ENCODE measurements around the gene CXCR5.

The CXCR5 gene

DNA sequence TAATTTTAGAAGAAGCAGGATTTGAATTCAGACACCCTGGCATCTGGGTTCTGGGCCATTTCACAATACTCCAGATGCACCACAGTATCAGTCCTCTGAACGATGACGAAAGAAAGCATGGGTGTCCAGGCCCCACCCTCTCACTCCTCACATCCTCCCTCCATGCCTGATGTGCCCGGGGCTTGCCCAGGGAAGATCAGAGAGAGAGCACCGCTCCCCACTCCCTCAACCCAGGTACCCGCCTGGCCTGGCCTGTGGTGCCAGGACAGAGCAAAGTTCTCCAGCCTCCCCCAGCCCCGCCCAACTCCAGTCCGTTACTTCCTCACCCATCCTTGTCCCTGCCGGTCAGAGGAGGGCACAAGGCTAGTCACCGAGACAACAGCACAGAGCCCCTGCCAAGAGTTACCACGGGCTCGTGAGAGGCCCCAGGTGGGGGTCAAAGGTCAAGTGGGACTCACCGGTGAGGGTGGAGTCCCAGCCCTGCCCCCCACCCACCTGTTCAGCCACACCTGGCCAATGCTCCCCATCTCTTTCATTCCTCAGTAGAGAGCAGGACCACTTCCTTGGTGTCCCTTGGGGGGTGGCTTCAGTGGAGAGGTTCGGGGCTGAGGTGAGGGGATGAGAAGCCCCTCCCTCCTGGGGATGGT lies 33.9 kb downstream of the CXCR5 start:
- Histone ChIP-seq H3K4me2 (ENCODE audit: low read length) (peak overlapping the region; percentile 32), H3K18ac (ENCODE audit: low read length) (peak overlapping the region; percentile 12), H3K36me3 (ENCODE audit: control insufficient read depth, insufficient read depth, low read length) (no peaks in the 10 kb centered on the region), H2BK15ac (replicated peaks; ENCODE audit: low read depth) (peak overlapping the region; percentile 25), H3K56ac (ENCODE audit: low read length) (peak overlapping the region; percentile 97), H3K27me3 (ENCODE audit: insufficient read depth, low read length, poor library complexity) (no peaks in the 10 kb centered on the region), H3K9ac (ENCODE audit: low read length) (peak overlapping the region; percentile 79), H3K79me2 (ENCODE audit: control insufficient read depth, insufficient read depth, low read length) (peaks cover 60% of the 10 kb centered on the region), H3K4ac (ENCODE audit: low read depth, low read length) (peak overlapping the region; percentile 93), H2BK120ac (ENCODE audit: low read depth, low read length) (peak overlapping the region; percentile 52), H3K4me1 (ENCODE audit: control insufficient read depth, low read depth, low read length) (peaks cover 71% of the 10 kb centered on the region), H2BK5ac (ENCODE audit: low read length) (peak overlapping the region; percentile 98), H3K79me1 (ENCODE audit: low read length) (peaks cover 32% of the 10 kb centered on the region), H2AK5ac (ENCODE audit: low read length) (peak overlapping the region; percentile 97), H4K5ac (ENCODE audit: low read length) (no peak overlapping the region), H3K27ac (ENCODE audit: low read depth, low read length) (peak overlapping the region; percentile 98), H4K8ac (ENCODE audit: low read depth, low read length) (no peak overlapping the region), H3K23ac (ENCODE audit: low read length) (peak overlapping the region; percentile 85), H3K4me3 (ENCODE audit: low read length) (no peak overlapping the region)
- no CpG with 5 or more reads among the region's 13 CpGs for WGBS (ENCODE audit: extremely low coverage, insufficient coverage, low lambda C conversion rate)
- DNase-seq = peak; percentile 48

DNA sequence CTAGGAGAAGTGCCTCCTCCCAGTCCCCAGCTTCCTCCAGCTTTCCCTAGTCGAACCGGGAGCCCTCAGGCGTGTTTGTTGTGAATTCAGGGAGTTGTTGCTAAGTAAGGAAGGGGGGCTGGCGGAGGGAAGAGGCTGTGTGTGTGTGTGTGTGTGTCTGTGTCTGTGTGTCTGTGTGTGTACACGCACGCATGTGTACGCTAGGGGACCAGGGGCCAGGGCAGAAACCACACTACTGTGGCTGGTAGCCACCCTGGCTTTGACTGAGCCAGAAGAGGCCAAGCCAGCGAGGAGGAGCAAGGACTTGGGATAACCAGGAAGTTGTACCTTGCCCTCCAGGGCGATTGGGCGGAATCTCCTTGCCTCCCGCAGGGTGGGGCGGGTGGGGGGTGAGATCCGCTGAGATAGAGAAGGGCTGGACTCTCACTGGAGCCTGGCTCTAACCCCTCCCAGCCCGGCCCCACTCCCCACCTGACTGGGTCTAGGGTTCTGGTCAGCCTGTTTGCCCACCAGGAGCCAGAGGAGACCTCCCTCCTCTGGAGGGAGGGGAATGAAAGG lies 34.5 kb downstream of the CXCR5 start:
- WGBS (ENCODE audit: extremely low coverage, insufficient coverage, low lambda C conversion rate) = no CpG with 5 or more reads among the region's 14 CpGs
- peak overlapping the region; percentile 97 for H2AK5ac ChIP-seq (ENCODE audit: low read length)
- no peak overlapping the region for H3K4me3 ChIP-seq (ENCODE audit: low read length)
- peak overlapping the region; percentile 97 for H3K56ac ChIP-seq (ENCODE audit: low read length)
- H4K8ac ChIP-seq (ENCODE audit: low read depth, low read length) = no peak overlapping the region
- DNase-seq = peak; percentile 98
- H3K9ac ChIP-seq (ENCODE audit: low read length) = peak overlapping the region; percentile 79
- peak overlapping the region; percentile 70 for H3K4me2 ChIP-seq (ENCODE audit: low read length)
- peaks cover 67% of the 10 kb centered on the region for H3K4me1 ChIP-seq (ENCODE audit: control insufficient read depth, low read depth, low read length)
- no peak overlapping the region for H4K5ac ChIP-seq (ENCODE audit: low read length)
- H3K27me3 ChIP-seq (ENCODE audit: insufficient read depth, low read length, poor library complexity) = no peaks in the 10 kb centered on the region
- peak overlapping the region; percentile 30 for H2BK120ac ChIP-seq (ENCODE audit: low read depth, low read length)
- peak overlapping the region; percentile 81 for H3K18ac ChIP-seq (ENCODE audit: low read length)
- no peak overlapping the region for H2BK15ac ChIP-seq (replicated peaks; ENCODE audit: low read depth)
- peak overlapping the region; percentile 93 for H3K4ac ChIP-seq (ENCODE audit: low read depth, low read length)
- H3K23ac ChIP-seq (ENCODE audit: low read length) = peak overlapping the region; percentile 85
- H3K79me2 ChIP-seq (ENCODE audit: control insufficient read depth, insufficient read depth, low read length) = peaks cover 66% of the 10 kb centered on the region
- no peaks in the 10 kb centered on the region for H3K36me3 ChIP-seq (ENCODE audit: control insufficient read depth, insufficient read depth, low read length)
- peaks cover 26% of the 10 kb centered on the region for H3K79me1 ChIP-seq (ENCODE audit: low read length)
- H3K27ac ChIP-seq (ENCODE audit: low read depth, low read length) = peak overlapping the region; percentile 98
- peak overlapping the region; percentile 99 for H2BK5ac ChIP-seq (ENCODE audit: low read length)

DNA sequence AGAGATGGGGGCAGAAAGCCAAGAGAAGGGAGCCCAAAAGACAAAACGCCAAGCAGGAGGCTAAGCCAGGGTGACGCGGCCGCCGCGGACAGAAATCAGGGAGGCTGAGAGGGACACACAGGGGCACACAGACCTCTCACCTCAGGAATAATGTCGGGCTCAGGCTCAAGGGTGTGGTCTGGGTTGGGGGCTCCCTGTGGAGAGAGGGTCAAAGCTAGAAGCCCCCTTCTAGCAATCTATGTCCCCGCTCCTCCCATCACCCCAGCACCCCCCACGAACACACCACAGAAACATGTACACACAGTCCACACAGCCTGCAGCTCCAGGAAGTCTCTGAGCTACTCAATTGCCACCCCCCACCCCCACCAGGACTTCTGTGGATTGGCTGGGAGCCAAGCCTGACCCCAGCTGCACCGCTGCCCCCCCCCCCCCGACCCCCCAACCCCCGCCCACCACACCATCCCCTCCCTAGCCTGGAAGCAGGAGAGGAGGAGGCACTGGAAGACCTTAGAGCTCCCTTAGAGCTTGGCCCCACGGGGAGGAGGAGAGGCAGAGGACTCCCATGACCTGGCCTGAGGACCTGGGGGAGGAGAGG lies 35.1 kb downstream of the CXCR5 start:
- H4K5ac ChIP-seq (ENCODE audit: low read length) = no peak overlapping the region
- peak overlapping the region; percentile 70 for H3K4me2 ChIP-seq (ENCODE audit: low read length)
- H2BK5ac ChIP-seq (ENCODE audit: low read length) = peak overlapping the region; percentile 99
- H4K8ac ChIP-seq (ENCODE audit: low read depth, low read length) = no peak overlapping the region
- H3K27ac ChIP-seq (ENCODE audit: low read depth, low read length) = peak overlapping the region; percentile 98
- no peak overlapping the region for H3K23ac ChIP-seq (ENCODE audit: low read length)
- H3K4ac ChIP-seq (ENCODE audit: low read depth, low read length) = peak overlapping the region; percentile 87
- no CpG with 5 or more reads among the region's 13 CpGs for WGBS (ENCODE audit: extremely low coverage, insufficient coverage, low lambda C conversion rate)
- no peak for DNase-seq
- peak overlapping the region; percentile 90 for H3K56ac ChIP-seq (ENCODE audit: low read length)
- no peak overlapping the region for H2BK15ac ChIP-seq (replicated peaks; ENCODE audit: low read depth)
- peak overlapping the region; percentile 91 for H2AK5ac ChIP-seq (ENCODE audit: low read length)
- H3K36me3 ChIP-seq (ENCODE audit: control insufficient read depth, insufficient read depth, low read length) = no peaks in the 10 kb centered on the region
- H2BK120ac ChIP-seq (ENCODE audit: low read depth, low read length) = peak overlapping the region; percentile 78
- H3K79me1 ChIP-seq (ENCODE audit: low read length) = peaks cover 31% of the 10 kb centered on the region
- no peaks in the 10 kb centered on the region for H3K27me3 ChIP-seq (ENCODE audit: insufficient read depth, low read length, poor library complexity)
- no peak overlapping the region for H3K4me3 ChIP-seq (ENCODE audit: low read length)
- H3K9ac ChIP-seq (ENCODE audit: low read length) = peak overlapping the region; percentile 73
- peaks cover 68% of the 10 kb centered on the region for H3K4me1 ChIP-seq (ENCODE audit: control insufficient read depth, low read depth, low read length)
- H3K18ac ChIP-seq (ENCODE audit: low read length) = peak overlapping the region; percentile 83
- peaks cover 69% of the 10 kb centered on the region for H3K79me2 ChIP-seq (ENCODE audit: control insufficient read depth, insufficient read depth, low read length)

DNA sequence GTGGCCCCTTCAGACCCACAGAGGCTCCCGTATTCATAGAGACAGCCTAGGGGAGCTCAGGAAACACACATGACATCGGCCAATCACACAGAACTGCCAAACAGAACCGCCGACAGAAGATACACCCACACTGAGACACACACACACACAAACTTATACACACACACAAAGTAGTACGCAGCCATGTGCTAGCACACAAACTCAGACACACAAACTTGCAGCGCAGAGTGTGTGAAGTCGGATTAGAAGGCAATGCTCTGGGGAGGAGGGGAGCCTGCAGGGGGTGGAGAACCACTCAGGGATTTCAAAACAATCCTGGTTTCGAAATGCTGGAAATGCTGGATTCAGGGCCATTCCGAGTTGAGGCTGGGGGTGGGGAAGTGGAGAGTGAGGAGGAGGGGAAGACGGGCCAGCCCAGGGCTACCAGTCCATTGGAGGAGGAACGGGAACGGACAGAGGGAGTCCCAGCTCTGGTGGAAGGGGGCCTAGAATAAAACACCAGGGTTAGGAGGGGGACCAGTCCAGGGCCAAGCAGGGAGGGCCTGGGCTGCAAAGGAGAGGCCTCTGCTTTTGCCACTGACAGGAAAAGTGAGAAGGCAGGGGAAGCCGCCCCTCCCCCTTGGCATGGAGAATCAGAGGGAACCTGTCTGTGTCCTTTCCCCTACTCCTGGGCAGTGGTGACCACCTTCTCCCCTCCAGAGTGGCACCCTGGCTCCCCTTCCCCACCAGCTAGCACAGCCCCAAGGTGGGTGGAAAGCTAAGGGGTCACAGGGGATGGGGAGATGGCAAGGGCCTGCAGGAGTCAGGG lies 37.6 kb downstream of the CXCR5 start:
- peak overlapping the region; percentile 91 for H3K56ac ChIP-seq (ENCODE audit: low read length)
- peak overlapping the region; percentile 64 for H3K4ac ChIP-seq (ENCODE audit: low read depth, low read length)
- H3K18ac ChIP-seq (ENCODE audit: low read length) = peak overlapping the region; percentile 73
- H3K36me3 ChIP-seq (ENCODE audit: control insufficient read depth, insufficient read depth, low read length) = no peaks in the 10 kb centered on the region
- H4K5ac ChIP-seq (ENCODE audit: low read length) = no peak overlapping the region
- H2BK5ac ChIP-seq (ENCODE audit: low read length) = peak overlapping the region; percentile 86
- H3K27me3 ChIP-seq (ENCODE audit: insufficient read depth, low read length, poor library complexity) = no peaks in the 10 kb centered on the region
- H3K9ac ChIP-seq (ENCODE audit: low read length) = peak overlapping the region; percentile 32
- peak overlapping the region; percentile 90 for H3K23ac ChIP-seq (ENCODE audit: low read length)
- H3K4me3 ChIP-seq (ENCODE audit: low read length) = no peak overlapping the region
- WGBS (ENCODE audit: extremely low coverage, insufficient coverage, low lambda C conversion rate) = no CpG with 5 or more reads among the region's 13 CpGs
- H2BK120ac ChIP-seq (ENCODE audit: low read depth, low read length) = peak overlapping the region; percentile 46
- H2BK15ac ChIP-seq (replicated peaks; ENCODE audit: low read depth) = no peak overlapping the region
- peaks cover 55% of the 10 kb centered on the region for H3K4me1 ChIP-seq (ENCODE audit: control insufficient read depth, low read depth, low read length)
- H2AK5ac ChIP-seq (ENCODE audit: low read length) = peak overlapping the region; percentile 97
- peak; percentile 93 for DNase-seq
- H3K79me2 ChIP-seq (ENCODE audit: control insufficient read depth, insufficient read depth, low read length) = peaks cover 66% of the 10 kb centered on the region
- no peak overlapping the region for H4K8ac ChIP-seq (ENCODE audit: low read depth, low read length)
- H3K4me2 ChIP-seq (ENCODE audit: low read length) = peak overlapping the region; percentile 73
- H3K27ac ChIP-seq (ENCODE audit: low read depth, low read length) = peak overlapping the region; percentile 93
- H3K79me1 ChIP-seq (ENCODE audit: low read length) = peaks cover 20% of the 10 kb centered on the region

DNA sequence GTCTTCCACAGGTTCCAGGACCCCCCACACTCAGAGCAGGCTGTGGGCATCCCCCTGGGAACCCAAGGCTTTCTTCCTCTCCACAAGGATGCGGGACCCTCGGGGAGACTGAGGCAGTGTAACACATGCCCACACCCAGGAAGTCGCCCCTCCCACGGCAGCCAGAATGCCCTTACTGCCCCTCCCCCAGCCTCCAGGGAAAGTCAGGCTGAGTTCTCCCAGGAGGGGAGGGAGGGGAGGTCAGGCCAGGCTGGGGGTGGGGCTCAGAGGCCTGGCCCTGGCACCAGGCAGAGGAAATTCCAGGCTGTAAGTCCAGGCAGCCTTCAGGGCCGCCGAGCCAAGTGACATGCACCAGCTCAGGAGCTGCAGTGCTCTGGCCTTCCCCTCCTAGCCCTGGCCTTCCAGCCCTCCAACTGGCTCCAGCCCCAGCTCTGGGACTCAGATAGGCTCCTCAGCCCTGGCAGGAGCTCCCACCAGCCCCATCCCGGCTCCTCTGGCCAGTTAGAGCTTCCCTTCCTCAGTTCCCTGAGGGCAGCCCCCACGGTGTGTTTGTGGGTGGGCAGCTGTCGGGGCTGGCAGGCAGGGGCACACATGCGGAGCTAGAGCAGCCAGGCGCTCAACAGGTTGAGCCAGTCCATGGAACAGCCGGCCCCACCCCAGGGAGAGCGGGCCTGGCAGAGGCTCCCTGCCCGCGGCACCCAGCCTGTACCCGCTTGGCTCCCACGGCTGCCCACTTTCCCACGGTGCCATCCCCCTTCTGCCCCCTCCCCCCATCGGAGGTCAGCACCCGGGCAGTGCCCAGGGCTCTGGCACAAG lies 38.4 kb downstream of the CXCR5 start:
- Histone ChIP-seq H3K56ac (ENCODE audit: low read length) (peak overlapping the region; percentile 91), H3K79me2 (ENCODE audit: control insufficient read depth, insufficient read depth, low read length) (peaks cover 62% of the 10 kb centered on the region), H3K4me1 (ENCODE audit: control insufficient read depth, low read depth, low read length) (peaks cover 51% of the 10 kb centered on the region), H3K27me3 (ENCODE audit: insufficient read depth, low read length, poor library complexity) (no peaks in the 10 kb centered on the region), H3K18ac (ENCODE audit: low read length) (peak overlapping the region; percentile 73), H3K79me1 (ENCODE audit: low read length) (peaks cover 19% of the 10 kb centered on the region), H3K4me2 (ENCODE audit: low read length) (peak overlapping the region; percentile 7), H2BK120ac (ENCODE audit: low read depth, low read length) (peak overlapping the region; percentile 46), H3K4ac (ENCODE audit: low read depth, low read length) (peak overlapping the region; percentile 64), H3K36me3 (ENCODE audit: control insufficient read depth, insufficient read depth, low read length) (no peaks in the 10 kb centered on the region), H3K23ac (ENCODE audit: low read length) (no peak overlapping the region), H3K27ac (ENCODE audit: low read depth, low read length) (peak overlapping the region; percentile 93), H4K8ac (ENCODE audit: low read depth, low read length) (no peak overlapping the region), H4K5ac (ENCODE audit: low read length) (no peak overlapping the region), H2AK5ac (ENCODE audit: low read length) (no peak overlapping the region), H3K4me3 (ENCODE audit: low read length) (no peak overlapping the region), H2BK5ac (ENCODE audit: low read length) (peak overlapping the region; percentile 33), H3K9ac (ENCODE audit: low read length) (peak overlapping the region; percentile 42), H2BK15ac (replicated peaks; ENCODE audit: low read depth) (no peak overlapping the region)
- no CpG with 5 or more reads among the region's 20 CpGs for WGBS (ENCODE audit: extremely low coverage, insufficient coverage, low lambda C conversion rate)
- peak; percentile 93 for DNase-seq

Data from mesendoderm (in vitro differentiated cells).